Activated CD8-positive, alpha-beta T cell treated with anti-CD3 and anti-CD28 coated beads for 36 hours (primary cell): ENCODE results near the gene PRKCZ. TPM values are rescaled to one million over a fixed set of nuclear protein-coding genes. Genes with fewer than 3 reads are reported as not detected.
"Not testable (repeated sequence)": the region's sequence is repeated elsewhere in the genome, so short reads cannot be mapped to it uniquely, and the experiment has no call there.

ENCODE experiments used
- ATAC-seq: fragments of 200-7000 bp; cut with Tn5 transposase; one replicate; pipeline ENCODE4 v1.10.0; 2021; ENCODE audit warnings: mild to moderate bottlenecking, moderate library complexity
- CTCF ChIA-PET: fragments of 350-600 bp; sonication (Branson Sonifier 250); formaldehyde crosslinking; loops from one replicate; lab custom pipeline; 2021; ENCODE audit warnings: antibody characterized with exemption; lab: Charles Lee
- POLR2A ChIA-PET: fragments of 350-600 bp; sonication (Branson Sonifier 250); formaldehyde crosslinking; loops from one replicate; lab custom pipeline; 2021; ENCODE audit warnings: antibody characterized with exemption; lab: Charles Lee
- DNase-seq: peaks from one replicate; pipeline ENCODE4 v3.0.0-alpha.2; 2020
- H3K27ac Mint-ChIP-seq: one replicate; pipeline ENCODE4 v1.8.0; 2021; ENCODE audit warnings: mild to moderate bottlenecking, mixed read lengths
- H3K27me3 Mint-ChIP-seq: one replicate; pipeline ENCODE4 v1.8.0; 2021; ENCODE audit warnings: mixed read lengths
- H3K36me3 Mint-ChIP-seq: one replicate; pipeline ENCODE4 v1.8.0; 2021; ENCODE audit warnings: low read depth, mixed read lengths
- H3K4me1 Mint-ChIP-seq: one replicate; pipeline ENCODE4 v1.8.0; 2021; ENCODE audit warnings: low read depth, mixed read lengths
- H3K4me3 Mint-ChIP-seq: one replicate; pipeline ENCODE4 v1.8.0; 2021; ENCODE audit warnings: mild to moderate bottlenecking, moderate library complexity, mixed read lengths
- H3K9me3 Mint-ChIP-seq: one replicate; pipeline ENCODE4 v1.8.0; 2021; ENCODE audit warnings: mixed read lengths
- intact Hi-C: fragments of 100-400 bp; cut with micrococcal nuclease; formaldehyde crosslinking; loops from one replicate; pipeline ENCODE4 v1.10.0; 2022
- total RNA-seq, 2 experiments: library from RNA; stranded (reverse); gene quantifications; one replicate each; pipeline ENCODE4 v1.2.3, GENCODE V29; 2021
- TF ChIP-seq, protein P1 (sequence below): fragments of 200-600 bp; IDR thresholded peaks from one replicate; pipeline ENCODE4 v1.8.0; 2022; ENCODE audit warnings: antibody characterized with exemption, mild to moderate bottlenecking

Gene PRKCZ
- total RNA-seq, 2 experiments from 2014 or later: 15.4 to 15.7 TPM

DNA sequence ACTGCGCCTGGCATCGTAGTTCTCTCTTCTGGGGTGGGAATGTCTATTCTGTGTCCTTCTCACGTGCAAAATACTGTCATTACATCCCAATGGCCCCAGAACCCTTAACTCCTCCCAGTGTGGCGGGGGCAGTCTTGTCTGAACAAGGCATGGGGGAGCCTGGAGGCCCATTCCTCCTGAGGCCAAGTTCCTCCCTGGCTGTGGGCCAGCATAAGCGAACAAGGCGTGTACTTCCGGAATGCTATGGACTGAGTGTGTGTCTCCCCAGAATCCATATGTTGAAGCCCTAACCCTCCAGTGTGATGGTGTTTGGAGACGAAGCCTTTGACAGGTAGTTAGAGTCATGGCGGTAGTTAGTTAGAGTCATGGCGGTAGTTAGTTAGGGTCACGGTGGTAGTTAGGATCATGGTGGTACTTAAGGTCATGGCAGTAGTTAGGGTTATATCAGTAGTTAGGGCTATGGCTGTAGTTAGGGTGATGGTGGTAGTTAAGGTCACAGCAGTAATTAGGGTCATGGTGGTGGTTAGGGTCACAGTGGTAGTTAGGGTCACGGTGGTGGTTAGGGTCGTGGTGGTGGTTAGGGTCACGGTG lies 71.0 kb downstream of the PRKCZ start:
- Mint-ChIP-seq H3K27me3 (no peaks in the 10 kb centered on the region), H3K36me3 (peaks cover 3% of the 10 kb centered on the region), H3K4me1 (peaks cover 3% of the 10 kb centered on the region), H3K9me3 (peaks cover 9% of the 10 kb centered on the region), H3K27ac (no peak overlapping the region), H3K4me3 (no peak overlapping the region)
- POLR2A ChIA-PET: no interaction called here
- TF ChIP-seq, protein P1, sequence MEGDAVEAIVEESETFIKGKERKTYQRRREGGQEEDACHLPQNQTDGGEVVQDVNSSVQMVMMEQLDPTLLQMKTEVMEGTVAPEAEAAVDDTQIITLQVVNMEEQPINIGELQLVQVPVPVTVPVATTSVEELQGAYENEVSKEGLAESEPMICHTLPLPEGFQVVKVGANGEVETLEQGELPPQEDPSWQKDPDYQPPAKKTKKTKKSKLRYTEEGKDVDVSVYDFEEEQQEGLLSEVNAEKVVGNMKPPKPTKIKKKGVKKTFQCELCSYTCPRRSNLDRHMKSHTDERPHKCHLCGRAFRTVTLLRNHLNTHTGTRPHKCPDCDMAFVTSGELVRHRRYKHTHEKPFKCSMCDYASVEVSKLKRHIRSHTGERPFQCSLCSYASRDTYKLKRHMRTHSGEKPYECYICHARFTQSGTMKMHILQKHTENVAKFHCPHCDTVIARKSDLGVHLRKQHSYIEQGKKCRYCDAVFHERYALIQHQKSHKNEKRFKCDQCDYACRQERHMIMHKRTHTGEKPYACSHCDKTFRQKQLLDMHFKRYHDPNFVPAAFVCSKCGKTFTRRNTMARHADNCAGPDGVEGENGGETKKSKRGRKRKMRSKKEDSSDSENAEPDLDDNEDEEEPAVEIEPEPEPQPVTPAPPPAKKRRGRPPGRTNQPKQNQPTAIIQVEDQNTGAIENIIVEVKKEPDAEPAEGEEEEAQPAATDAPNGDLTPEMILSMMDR: no peak
- CTCF ChIA-PET: no interaction called here
- ATAC-seq: no peak
- intact Hi-C loops: no loop called here
- DNase-seq: no peak

- H3K27ac Mint-ChIP-seq, H3K4me1 Mint-ChIP-seq, POLR2A ChIA-PET, CTCF ChIA-PET, H3K9me3 Mint-ChIP-seq, H3K4me3 Mint-ChIP-seq, DNase-seq, ATAC-seq, H3K27me3 Mint-ChIP-seq, intact Hi-C loops, H3K36me3 Mint-ChIP-seq: not testable (repeated sequence)
Measured at GRCh38 chr1:2121794-2122193, 71.6 kb downstream of the PRKCZ start.

DNA sequence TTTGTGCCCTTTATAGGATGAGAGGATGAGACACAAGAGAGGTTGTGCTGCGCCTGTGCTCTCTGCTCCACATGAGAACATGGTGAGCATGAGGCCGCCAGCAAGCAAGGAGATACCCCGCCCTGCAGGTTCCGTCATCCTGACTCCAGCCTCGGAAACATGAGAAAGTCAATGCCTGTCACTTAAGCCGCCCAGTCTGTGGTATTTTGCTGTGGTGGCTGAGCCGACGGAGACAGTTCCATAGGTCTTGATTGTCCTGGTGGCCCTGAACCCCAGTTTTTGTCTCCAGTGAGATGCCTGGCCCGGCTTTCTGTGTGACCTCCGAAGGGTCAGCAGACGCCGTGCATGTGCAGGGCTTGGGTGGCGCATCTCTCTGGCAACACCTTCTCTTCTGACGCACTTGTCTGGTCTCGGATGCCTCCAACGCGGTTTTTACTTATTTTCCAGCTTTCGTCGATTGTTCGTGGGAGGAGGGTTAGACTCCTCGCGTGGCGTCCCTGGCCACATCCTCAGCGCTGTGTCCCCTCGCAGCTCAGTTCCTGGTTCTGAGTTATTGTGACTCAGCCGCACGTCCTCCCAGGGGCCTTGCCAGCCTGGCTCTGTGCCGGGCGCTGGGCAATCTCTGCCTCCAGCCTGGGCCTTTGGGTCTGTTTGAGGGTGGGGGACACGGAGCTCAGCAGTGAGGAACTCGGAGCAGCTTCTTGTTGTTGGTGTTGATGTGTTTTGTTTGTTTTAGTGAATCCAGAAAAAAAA lies 74.4 kb downstream of the PRKCZ start:
- Mint-ChIP-seq H3K36me3 (peaks cover 2% of the 10 kb centered on the region), H3K9me3 (peaks cover 5% of the 10 kb centered on the region), H3K27ac (no peak overlapping the region), H3K27me3 (no peaks in the 10 kb centered on the region), H3K4me1 (peaks cover 15% of the 10 kb centered on the region), H3K4me3 (no peak overlapping the region)
- ChIA-PET CTCF (no interaction called here), POLR2A (no interaction called here)
- intact Hi-C loops: no loop called here
- TF ChIP-seq, protein P1: no peak
- no peak for DNase-seq
- no peak for ATAC-seq

GRCh38 chr1:2125350-2126211 lies 75.4 kb downstream of the PRKCZ start:
- ChIA-PET CTCF (interaction anchor here (2.8 kb wide), 1 partner anchor 14 kb away, joined by 18 read pairs; no protein-coding TSS in a partner anchor), POLR2A (interaction anchor here (0.8 to 1.8 kb wide), 2 partner anchors 10 to 23 kb away, joined by 3 to 6 read pairs; no protein-coding TSS in a partner anchor)
- Mint-ChIP-seq H3K27ac (no peak overlapping the region), H3K27me3 (no peaks in the 10 kb centered on the region), H3K4me3 (no peak overlapping the region), H3K9me3 (peaks cover 5% of the 10 kb centered on the region), H3K36me3 (no peaks in the 10 kb centered on the region), H3K4me1 (peaks cover 15% of the 10 kb centered on the region)
- ATAC-seq: no peak
- intact Hi-C loops: no loop called here
- TF ChIP-seq, protein P1: no peak
- DNase-seq: no peak
